ENCODE data around the gene CENPL. TPM values are rescaled to one million over a fixed set of nuclear protein-coding genes. Genes with fewer than 3 reads are reported as not detected.

The CENPL gene
- total RNA-seq, 1 donor: 8.0 TPM

DNA sequence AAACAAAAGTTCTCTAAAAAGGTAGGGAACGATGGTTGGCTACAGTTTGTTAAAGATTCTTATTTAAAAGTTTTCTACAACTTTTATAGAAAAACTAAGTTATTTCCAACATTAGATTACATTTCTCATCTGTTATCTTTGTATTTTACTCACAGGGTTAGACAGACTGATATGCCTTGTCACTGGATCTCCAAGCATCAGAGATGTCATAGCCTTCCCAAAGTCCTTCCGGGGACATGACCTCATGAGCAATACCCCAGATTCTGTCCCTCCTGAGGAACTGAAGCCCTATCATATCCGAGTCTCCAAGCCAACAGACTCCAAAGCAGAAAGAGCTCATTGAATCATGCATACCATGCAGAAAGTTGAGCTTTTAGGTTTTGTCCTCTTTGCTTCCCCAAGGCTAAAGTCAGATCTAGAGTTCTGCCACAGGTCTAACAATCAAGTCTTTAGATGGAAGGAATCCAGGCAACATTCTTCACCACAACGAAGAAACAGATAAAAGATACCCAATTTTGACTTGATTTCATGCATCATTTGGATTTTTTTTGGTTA lies 32.8 kb upstream of the CENPL start:
- peak overlapping the region; percentile 27 for H3K27ac ChIP-seq (ENCODE audit: low read depth, low read length)
- DNase-seq (ENCODE audit: insufficient read length, low spot score, missing footprints): no peak
- H3K4me3 ChIP-seq (ENCODE audit: insufficient read depth, low read length): no peak overlapping the region

DNA sequence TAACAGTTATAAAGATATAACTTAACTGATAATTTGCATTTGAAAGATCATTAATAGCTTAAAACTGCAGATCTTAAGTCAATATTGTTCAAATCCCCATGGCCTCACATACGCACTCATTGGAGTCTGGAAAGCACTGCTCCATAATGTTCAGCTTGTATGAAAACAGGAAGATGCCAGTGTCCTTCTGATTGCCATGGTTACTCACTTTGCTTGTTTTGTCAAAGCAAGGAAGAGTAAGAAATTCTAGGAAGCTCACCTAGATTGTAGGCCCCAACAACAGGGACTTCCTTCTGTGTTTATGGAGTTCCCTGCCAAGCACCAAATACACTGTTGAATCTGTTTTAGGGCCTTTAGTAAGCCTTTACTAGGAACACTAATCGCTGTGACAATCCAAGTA lies 32.2 kb upstream of the CENPL start:
- TF ChIP-seq, protein P1, sequence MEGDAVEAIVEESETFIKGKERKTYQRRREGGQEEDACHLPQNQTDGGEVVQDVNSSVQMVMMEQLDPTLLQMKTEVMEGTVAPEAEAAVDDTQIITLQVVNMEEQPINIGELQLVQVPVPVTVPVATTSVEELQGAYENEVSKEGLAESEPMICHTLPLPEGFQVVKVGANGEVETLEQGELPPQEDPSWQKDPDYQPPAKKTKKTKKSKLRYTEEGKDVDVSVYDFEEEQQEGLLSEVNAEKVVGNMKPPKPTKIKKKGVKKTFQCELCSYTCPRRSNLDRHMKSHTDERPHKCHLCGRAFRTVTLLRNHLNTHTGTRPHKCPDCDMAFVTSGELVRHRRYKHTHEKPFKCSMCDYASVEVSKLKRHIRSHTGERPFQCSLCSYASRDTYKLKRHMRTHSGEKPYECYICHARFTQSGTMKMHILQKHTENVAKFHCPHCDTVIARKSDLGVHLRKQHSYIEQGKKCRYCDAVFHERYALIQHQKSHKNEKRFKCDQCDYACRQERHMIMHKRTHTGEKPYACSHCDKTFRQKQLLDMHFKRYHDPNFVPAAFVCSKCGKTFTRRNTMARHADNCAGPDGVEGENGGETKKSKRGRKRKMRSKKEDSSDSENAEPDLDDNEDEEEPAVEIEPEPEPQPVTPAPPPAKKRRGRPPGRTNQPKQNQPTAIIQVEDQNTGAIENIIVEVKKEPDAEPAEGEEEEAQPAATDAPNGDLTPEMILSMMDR (IDR thresholded peaks at IDR 0.05; ENCODE audit: extremely low read depth, low read depth, low read length): no peak
- Histone ChIP-seq H3K4me1 (ENCODE audit: insufficient read depth, low read length) (peaks cover 11% of the 10 kb centered on the region), H3K36me3 (ENCODE audit: insufficient read depth, low read length) (peaks cover 37% of the 10 kb centered on the region), H4K20me1 (ENCODE audit: insufficient read depth, low read length) (no peaks in the 10 kb centered on the region), H3K9me3 (ENCODE audit: low read depth, low read length) (no peaks in the 10 kb centered on the region), H3K4me2 (ENCODE audit: insufficient read depth, low read length) (no peak overlapping the region), H2AFZ (ENCODE audit: low read length) (no peak overlapping the region), H3K79me2 (ENCODE audit: insufficient read depth, low read length) (no peaks in the 10 kb centered on the region), H3K27me3 (ENCODE audit: insufficient read depth, low read length) (no peaks in the 10 kb centered on the region), H3K27ac (ENCODE audit: low read depth, low read length) (peak overlapping the region; percentile 27), H3K4me3 (ENCODE audit: insufficient read depth, low read length) (no peak overlapping the region)
- no peak for DNase-seq (ENCODE audit: insufficient read length, low spot score, missing footprints)

More for the DNA sequence above, 32.8 kb upstream of the CENPL start:
- Histone ChIP-seq H3K36me3 (ENCODE audit: insufficient read depth, low read length) (peaks cover 35% of the 10 kb centered on the region), H4K20me1 (ENCODE audit: insufficient read depth, low read length) (no peaks in the 10 kb centered on the region), H3K79me2 (ENCODE audit: insufficient read depth, low read length) (no peaks in the 10 kb centered on the region), H3K9me3 (ENCODE audit: low read depth, low read length) (no peaks in the 10 kb centered on the region), H3K27me3 (ENCODE audit: insufficient read depth, low read length) (no peaks in the 10 kb centered on the region), H3K4me1 (ENCODE audit: insufficient read depth, low read length) (peaks cover 8% of the 10 kb centered on the region), H3K4me2 (ENCODE audit: insufficient read depth, low read length) (no peak overlapping the region), H2AFZ (ENCODE audit: low read length) (no peak overlapping the region)
- TF ChIP-seq, protein P1 (IDR thresholded peaks at IDR 0.05; ENCODE audit: extremely low read depth, low read depth, low read length): no peak

DNA sequence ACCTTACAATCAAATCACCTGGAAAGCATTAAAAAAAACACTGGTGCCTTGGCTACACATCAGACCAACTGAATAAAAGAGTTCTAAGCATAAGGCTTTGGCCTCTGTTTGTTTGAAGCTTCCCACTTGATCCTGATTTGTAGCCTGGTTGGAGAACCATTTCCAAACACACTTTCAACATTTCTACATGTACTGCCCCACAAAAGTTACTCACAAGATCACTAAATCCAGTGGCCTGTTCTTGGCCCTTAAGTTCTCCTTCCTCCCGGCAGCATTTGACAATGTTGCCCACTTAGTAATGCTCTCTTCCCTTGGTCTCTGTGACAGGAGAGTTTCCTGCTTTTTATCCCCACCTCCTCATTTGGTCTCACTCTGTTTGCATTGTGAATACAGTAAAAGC lies 31.3 kb upstream of the CENPL start:
- DNase-seq (ENCODE audit: insufficient read length, low spot score, missing footprints): no peak
- peak overlapping the region; percentile 14 for H3K27ac ChIP-seq (ENCODE audit: low read depth, low read length)
- no peak overlapping the region for H3K4me2 ChIP-seq (ENCODE audit: insufficient read depth, low read length)
- no peaks in the 10 kb centered on the region for H3K79me2 ChIP-seq (ENCODE audit: insufficient read depth, low read length)
- TF ChIP-seq, protein P1 (IDR thresholded peaks at IDR 0.05; ENCODE audit: extremely low read depth, low read depth, low read length): no peak
- H3K4me3 ChIP-seq (ENCODE audit: insufficient read depth, low read length): no peak overlapping the region
- H4K20me1 ChIP-seq (ENCODE audit: insufficient read depth, low read length): no peaks in the 10 kb centered on the region
- H2AFZ ChIP-seq (ENCODE audit: low read length): no peak overlapping the region
- H3K27me3 ChIP-seq (ENCODE audit: insufficient read depth, low read length): no peaks in the 10 kb centered on the region
- H3K9me3 ChIP-seq (ENCODE audit: low read depth, low read length): no peaks in the 10 kb centered on the region
- peaks cover 40% of the 10 kb centered on the region for H3K36me3 ChIP-seq (ENCODE audit: insufficient read depth, low read length)
- H3K4me1 ChIP-seq (ENCODE audit: insufficient read depth, low read length): peaks cover 11% of the 10 kb centered on the region

DNA sequence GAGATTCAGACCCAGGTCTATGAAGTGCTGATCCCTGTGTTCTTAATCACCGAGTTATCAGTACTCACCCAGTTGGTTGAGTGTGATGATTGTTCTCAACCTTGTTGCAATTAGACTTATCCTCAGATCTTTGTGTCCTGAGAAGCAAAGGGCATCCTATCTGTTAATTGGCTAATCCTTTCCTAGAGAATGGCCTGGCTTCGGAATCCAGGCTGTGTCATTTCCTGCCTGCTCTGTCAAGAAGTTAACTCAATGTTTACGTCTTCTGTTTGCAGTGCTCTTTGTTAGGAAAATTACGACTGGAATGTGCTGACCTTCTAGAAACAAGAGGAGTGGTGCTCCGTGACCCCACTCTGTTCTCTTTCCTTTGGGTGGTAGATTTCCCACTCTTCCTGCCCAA lies 28.4 kb upstream of the CENPL start:
- Histone ChIP-seq H3K36me3 (ENCODE audit: insufficient read depth, low read length) (peaks cover 40% of the 10 kb centered on the region), H4K20me1 (ENCODE audit: insufficient read depth, low read length) (no peaks in the 10 kb centered on the region), H3K27ac (ENCODE audit: low read depth, low read length) (peak overlapping the region; percentile 59), H2AFZ (ENCODE audit: low read length) (peak overlapping the region; percentile 13), H3K27me3 (ENCODE audit: insufficient read depth, low read length) (no peaks in the 10 kb centered on the region), H3K4me1 (ENCODE audit: insufficient read depth, low read length) (peaks cover 11% of the 10 kb centered on the region), H3K79me2 (ENCODE audit: insufficient read depth, low read length) (no peaks in the 10 kb centered on the region), H3K9me3 (ENCODE audit: low read depth, low read length) (no peaks in the 10 kb centered on the region), H3K4me2 (ENCODE audit: insufficient read depth, low read length) (peak overlapping the region; percentile 5), H3K4me3 (ENCODE audit: insufficient read depth, low read length) (no peak overlapping the region)
- no peak for DNase-seq (ENCODE audit: insufficient read length, low spot score, missing footprints)
- TF ChIP-seq, protein P1 (IDR thresholded peaks at IDR 0.05; ENCODE audit: extremely low read depth, low read depth, low read length): no peak
